IgD-negative memory B cell (primary cell): ENCODE results near the gene ADGRD1. TPM values are rescaled to one million over a fixed set of nuclear protein-coding genes. Genes with fewer than 3 reads are reported as not detected.
A peak's percentile ranks its signal among the peaks of the same experiment; 100 is the strongest.

ENCODE experiments used
- H3K27ac Mint-ChIP-seq, 3 donors: one replicate each; pipeline ENCODE4 v1.8.0; 2020 to 2022; ENCODE audit warnings: mild to moderate bottlenecking in 3 of 3, mixed read lengths in 3 of 3, moderate library complexity in 1 of 3
- H3K27me3 Mint-ChIP-seq: one replicate; pipeline ENCODE4 v1.8.0; 2021; ENCODE audit warnings: mixed read lengths
- H3K36me3 Mint-ChIP-seq: one replicate; pipeline ENCODE4 v1.8.0; 2020; ENCODE audit warnings: mild to moderate bottlenecking, mixed read lengths
- H3K4me1 Mint-ChIP-seq, 3 donors: one replicate each; pipeline ENCODE4 v1.8.0; 2020 to 2022; ENCODE audit warnings: mixed read lengths in 3 of 3, mild to moderate bottlenecking in 1 of 3
- H3K4me3 Mint-ChIP-seq, 4 donors: one replicate each; pipeline ENCODE4 v1.8.0; 2020 to 2022; ENCODE audit warnings: mild to moderate bottlenecking in 4 of 4, mixed read lengths in 4 of 4, moderate library complexity in 3 of 4
- H3K9me3 Mint-ChIP-seq, 3 donors: one replicate each; pipeline ENCODE4 v1.8.0; 2020 to 2021; ENCODE audit warnings: mixed read lengths in 3 of 3, mild to moderate bottlenecking in 1 of 3
- polyA plus RNA-seq: library from polyadenylated mRNA; unstranded; fragments of 300-500 nt; fragmentation: Illumina TruSeq; gene quantifications from one replicate; pipeline ENCODE4 v1.2.3, GENCODE V29; 2021

The ADGRD1 gene
- polyA plus RNA-seq, 1 donor from 2014 or later: 0.50 TPM

DNA sequence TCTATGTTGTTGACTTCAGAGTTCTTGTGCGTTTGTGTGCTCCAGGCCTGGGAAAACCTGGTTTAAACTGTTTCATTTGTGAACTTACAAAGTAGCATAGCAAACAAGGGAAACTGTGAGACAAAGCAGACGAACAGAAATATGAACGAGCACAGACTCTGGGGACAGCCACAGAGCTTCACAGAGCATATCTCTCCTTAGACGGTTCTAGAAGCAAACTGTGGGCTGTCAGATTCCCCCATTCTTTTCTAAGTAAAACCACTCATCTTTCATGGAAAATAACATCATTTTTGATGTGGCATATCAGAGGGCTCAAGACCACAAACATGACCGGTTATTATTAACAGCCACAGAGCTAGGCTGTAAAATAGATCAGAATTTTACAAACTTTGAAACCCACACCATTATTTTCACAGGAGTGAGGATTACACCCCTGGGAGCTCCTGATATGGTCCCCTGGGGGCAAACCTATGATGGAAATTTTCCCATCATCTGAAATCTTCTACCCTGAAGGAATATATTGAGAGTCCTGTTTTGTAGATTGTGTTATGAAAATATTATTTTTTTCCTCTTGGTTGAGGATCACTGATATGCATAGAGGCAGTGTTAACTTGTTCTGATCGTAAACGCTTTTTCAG is 102.0 kb downstream of the ADGRD1 start:
- H3K36me3 Mint-ChIP-seq: no peaks in the 10 kb centered on the region
- no peak overlapping the region for H3K27ac Mint-ChIP-seq
- no peaks in the 10 kb centered on the region for H3K9me3 Mint-ChIP-seq
- no peak overlapping the region for H3K4me3 Mint-ChIP-seq
- peaks cover 14% of the 10 kb centered on the region for H3K27me3 Mint-ChIP-seq
- H3K4me1 Mint-ChIP-seq: no peaks in the 10 kb centered on the region

DNA sequence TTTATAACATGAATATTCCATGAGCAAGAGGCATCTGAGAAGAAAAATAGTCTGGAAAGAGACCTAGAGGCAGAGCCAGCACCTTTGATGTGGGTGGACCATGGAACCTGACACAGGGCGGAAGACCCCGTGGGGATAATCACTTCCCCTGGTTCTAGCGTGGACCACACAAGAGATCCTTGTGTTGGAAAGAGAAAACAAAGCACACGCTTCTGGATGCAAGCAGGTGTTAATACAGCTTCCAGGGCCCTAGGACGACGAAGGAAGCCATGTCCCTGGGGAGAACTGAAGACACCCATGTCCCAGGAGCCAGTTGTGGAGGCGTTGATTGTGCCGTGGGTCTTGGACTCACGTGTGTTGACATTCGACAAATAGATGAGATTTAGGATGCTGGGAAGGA is 102.9 kb downstream of the ADGRD1 start:
- H3K27ac Mint-ChIP-seq: peak overlapping the region in 1 of 3 donors; percentile 55
- H3K27me3 Mint-ChIP-seq: peaks cover 18% of the 10 kb centered on the region
- H3K4me1 Mint-ChIP-seq: no peaks in the 10 kb centered on the region
- no peak overlapping the region for H3K4me3 Mint-ChIP-seq
- H3K9me3 Mint-ChIP-seq: no peaks in the 10 kb centered on the region
- H3K36me3 Mint-ChIP-seq: no peaks in the 10 kb centered on the region

DNA sequence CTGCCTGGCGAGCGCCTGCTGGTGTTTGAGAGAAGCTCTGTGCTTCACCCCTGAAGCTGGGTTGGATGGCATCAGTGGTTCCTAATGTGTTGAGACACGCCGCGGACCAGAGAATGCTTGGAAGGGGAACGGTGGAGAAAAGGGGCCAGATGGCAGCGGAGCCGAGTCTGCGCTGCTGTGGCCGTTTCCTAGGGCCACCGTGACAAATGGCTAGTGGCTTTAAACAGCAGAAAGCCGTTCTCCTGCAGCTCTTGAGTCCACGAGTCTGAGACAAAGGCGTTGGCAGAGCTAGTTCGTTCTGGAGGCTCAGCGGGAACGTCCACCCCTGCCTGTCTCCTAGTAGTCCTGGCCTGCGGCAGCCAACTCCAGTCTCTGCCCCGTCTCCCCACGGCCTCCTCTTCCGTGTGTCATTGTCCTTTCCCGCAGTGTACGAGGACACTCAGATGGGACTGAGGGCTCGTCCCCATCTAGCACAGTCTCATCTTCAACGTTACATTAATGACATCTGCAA is 103.6 kb downstream of the ADGRD1 start:
- no peaks in the 10 kb centered on the region for H3K9me3 Mint-ChIP-seq
- H3K27me3 Mint-ChIP-seq: peaks cover 18% of the 10 kb centered on the region
- no peaks in the 10 kb centered on the region for H3K4me1 Mint-ChIP-seq
- H3K27ac Mint-ChIP-seq: no peak overlapping the region
- H3K36me3 Mint-ChIP-seq: no peaks in the 10 kb centered on the region
- no peak overlapping the region for H3K4me3 Mint-ChIP-seq

DNA sequence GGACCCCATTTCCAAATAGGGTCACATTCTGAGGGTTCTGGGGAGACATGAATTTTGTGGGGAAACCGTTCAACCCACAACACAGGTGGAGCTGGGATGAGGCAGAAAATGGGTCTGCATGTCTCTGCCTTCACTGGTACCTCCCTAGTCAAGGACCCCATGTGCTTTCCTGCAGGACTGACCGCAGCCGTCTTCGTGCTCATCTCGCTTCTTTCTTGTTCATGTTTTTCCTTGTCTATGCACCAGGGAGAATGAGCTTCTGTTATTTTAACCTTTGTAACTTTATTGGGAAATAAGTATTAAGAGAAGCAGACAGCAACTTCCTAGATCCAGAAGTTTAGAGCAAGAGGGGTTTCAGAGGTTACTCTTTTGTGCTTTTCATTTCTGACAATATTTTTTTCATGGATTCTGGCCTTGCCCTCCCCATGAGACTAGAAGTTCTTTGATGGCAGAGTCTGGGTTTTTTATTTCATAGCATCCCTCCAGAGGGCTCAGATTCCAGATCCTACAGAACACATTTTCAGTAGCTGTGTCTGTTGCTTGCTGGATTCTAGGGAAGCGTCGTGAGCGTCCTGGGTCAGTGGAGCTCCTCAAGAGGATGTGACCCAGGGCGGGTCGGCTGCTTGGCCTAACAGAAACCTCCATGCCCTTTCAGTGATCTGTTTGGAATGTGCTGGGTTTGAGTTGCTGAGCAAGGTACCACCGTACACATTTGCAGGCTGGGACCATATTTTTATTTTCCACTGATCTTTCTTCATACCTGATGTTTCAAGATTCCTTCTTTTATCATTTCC is 104.2 kb downstream of the ADGRD1 start:
- no peak overlapping the region for H3K4me3 Mint-ChIP-seq

DNA sequence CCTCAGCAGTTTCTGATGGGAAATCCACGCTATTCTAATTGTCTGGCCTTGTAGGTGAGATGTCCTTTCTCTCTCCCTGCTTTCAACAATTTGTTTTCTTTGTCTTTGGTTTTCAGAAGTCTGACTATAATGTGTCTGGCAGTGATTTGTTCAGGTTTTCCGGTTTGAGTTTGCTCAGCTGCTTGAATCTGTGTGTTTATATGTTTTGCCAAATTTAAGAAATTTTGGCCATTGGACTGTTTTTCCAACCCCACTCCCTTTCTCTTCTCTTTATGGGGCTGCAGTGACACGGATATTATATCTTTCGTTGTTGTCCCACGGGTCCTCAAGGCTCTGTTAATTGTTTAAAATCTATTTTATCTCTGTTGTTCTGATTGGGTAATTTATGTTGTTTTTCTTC is 105.0 kb downstream of the ADGRD1 start:
- Mint-ChIP-seq H3K4me3 (no peak overlapping the region), H3K9me3 (no peaks in the 10 kb centered on the region), H3K27ac (no peak overlapping the region), H3K36me3 (no peaks in the 10 kb centered on the region), H3K4me1 (no peaks in the 10 kb centered on the region), H3K27me3 (peaks cover 22% of the 10 kb centered on the region)

More for the DNA sequence above, 104.2 kb downstream of the ADGRD1 start:
- Mint-ChIP-seq H3K9me3 (no peaks in the 10 kb centered on the region), H3K27ac (no peak overlapping the region), H3K36me3 (no peaks in the 10 kb centered on the region), H3K27me3 (peaks cover 18% of the 10 kb centered on the region), H3K4me1 (no peaks in the 10 kb centered on the region)

DNA sequence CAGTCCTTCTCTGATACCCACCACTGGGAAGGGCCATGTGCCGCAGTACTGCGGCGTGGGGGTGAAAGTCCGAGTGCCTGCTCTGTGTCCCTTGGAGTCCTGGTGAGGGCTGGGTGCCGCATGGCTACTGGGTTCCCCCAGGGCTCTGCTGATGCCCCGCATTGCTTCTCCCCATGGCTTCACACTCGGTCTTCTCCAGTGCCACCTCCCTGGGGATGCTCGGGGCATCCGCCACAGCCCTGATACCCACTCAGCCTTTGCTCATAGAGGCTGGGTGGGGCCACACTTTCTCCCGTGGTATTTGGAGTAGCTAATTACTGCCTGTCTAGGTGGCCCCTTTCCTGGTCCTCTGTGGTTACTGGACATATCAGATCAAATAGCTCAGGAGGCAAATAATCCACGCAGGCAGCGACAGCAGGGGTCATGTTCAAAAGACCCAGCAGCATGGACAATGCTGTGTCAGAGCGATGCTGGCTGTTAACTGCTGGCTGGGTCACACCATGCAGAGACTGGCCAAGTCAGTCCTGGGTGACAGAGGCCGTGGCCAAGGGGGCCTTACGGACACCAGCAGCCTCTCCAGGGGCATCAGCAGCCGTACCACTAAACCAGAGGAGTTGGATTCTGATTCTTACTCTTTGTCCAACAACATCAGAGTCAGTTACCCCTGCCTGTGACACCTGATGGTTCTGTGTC is 106.5 kb downstream of the ADGRD1 start:
- Mint-ChIP-seq H3K4me3 (no peak overlapping the region), H3K27me3 (peaks cover 25% of the 10 kb centered on the region), H3K4me1 (no peaks in the 10 kb centered on the region), H3K9me3 (no peaks in the 10 kb centered on the region), H3K27ac (no peak overlapping the region), H3K36me3 (no peaks in the 10 kb centered on the region)

DNA sequence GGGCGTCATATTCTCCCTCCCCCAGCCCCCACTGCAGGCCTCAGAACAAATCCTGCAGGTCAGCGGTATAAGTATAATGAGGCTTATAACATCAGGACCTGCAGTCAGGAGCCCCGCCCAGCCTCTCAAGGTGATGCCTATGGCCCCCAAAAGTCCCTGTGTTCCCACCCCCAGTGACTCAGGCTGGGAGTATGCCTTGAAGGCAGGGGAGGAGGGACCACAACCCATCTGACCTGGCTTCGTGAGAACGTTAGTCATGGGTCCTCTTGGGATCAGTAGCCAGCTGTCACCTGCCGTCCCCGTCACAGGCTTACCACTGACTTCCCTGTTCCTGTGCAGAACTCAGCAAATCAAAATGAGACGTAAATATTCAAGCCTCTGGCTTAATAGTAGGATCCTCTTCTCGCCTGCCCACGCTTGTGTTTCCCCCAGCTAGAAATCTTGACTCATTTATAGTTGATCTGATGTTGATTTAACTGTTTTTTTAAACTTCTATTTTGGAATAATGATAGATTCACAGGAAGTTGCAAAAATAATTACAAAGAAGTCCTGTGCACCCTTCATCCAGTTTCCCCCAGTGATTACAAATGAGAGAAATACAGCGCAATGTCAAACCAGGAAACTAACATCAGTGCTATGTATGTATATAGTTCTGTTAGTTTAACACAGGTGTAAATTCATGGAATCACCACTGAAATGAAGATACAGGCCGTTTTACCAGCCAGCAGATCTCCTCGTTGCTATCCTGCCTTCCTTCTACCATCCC is 107.5 kb downstream of the ADGRD1 start:
- Mint-ChIP-seq H3K36me3 (no peaks in the 10 kb centered on the region), H3K4me3 (no peak overlapping the region), H3K9me3 (no peaks in the 10 kb centered on the region), H3K27ac (no peak overlapping the region), H3K4me1 (no peaks in the 10 kb centered on the region), H3K27me3 (peaks cover 23% of the 10 kb centered on the region)

DNA sequence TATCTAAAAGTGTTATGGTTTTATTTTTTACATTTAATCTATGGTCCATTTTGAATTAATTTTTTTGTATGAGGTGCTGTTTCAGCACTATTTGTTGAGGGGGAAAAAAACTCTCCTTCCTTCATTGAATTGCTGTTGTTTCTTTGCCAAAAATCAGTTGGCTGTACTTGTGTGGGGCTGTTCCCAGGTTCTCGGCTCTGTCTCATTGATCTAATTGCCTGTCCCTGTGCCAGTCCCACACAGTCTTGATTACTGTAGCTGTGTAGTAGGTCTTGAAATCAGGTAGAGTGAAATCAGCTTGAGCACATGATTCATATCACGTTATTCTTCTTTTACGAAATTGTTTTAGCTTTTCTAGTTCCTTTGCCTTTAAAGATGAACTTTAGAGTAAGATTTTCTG is 109.7 kb downstream of the ADGRD1 start:
- no peak overlapping the region for H3K27ac Mint-ChIP-seq
- H3K36me3 Mint-ChIP-seq: no peaks in the 10 kb centered on the region
- no peak overlapping the region for H3K4me3 Mint-ChIP-seq
- H3K4me1 Mint-ChIP-seq: no peaks in the 10 kb centered on the region
- no peaks in the 10 kb centered on the region for H3K9me3 Mint-ChIP-seq
- H3K27me3 Mint-ChIP-seq: peaks cover 20% of the 10 kb centered on the region

DNA sequence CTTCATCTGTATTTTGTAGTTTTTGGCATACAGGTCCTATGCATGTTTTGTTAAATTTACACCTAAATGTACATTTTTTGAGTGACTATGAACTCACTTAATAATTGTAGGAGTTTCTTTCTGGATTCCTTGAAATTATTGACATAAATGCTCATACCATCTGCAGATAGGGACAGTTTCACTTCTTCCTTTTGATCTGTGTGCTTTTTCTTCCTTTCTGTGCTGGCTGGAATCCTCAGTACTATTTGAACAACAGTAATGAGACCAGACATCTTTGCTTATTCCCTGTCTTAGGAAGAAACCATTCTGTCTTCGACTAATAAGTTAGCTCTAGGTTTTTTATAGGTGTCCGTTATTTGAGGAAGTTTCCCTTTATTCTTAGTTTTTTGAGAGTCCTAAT is 110.3 kb downstream of the ADGRD1 start:
- no peaks in the 10 kb centered on the region for H3K4me1 Mint-ChIP-seq
- peaks cover 15% of the 10 kb centered on the region for H3K27me3 Mint-ChIP-seq
- H3K27ac Mint-ChIP-seq: no peak overlapping the region
- H3K9me3 Mint-ChIP-seq: no peaks in the 10 kb centered on the region
- no peaks in the 10 kb centered on the region for H3K36me3 Mint-ChIP-seq
- H3K4me3 Mint-ChIP-seq: no peak overlapping the region

DNA sequence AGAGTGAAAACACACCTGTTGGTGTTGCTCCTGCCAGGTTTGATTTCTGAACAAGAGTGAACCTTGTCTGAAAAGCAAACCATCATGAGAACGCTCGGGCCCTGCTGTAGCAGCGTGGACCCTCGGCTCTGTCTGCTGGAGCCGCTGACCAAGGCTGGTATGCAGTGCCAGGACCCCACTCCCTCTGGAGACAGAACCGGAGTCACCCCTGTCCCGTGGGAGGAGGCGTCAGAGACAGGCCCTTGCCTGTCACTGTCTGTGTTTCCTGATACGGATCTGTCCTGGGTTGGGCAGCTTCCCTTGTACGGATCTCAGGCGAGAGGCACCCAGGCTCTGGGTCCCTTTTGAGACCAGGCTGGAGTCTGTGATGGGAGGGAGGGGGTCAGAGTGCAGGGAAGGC is 111.6 kb downstream of the ADGRD1 start:
- H3K27ac Mint-ChIP-seq: no peak overlapping the region
- H3K4me3 Mint-ChIP-seq: no peak overlapping the region
- H3K4me1 Mint-ChIP-seq: no peaks in the 10 kb centered on the region
- H3K9me3 Mint-ChIP-seq: no peaks in the 10 kb centered on the region
- peaks cover 14% of the 10 kb centered on the region for H3K27me3 Mint-ChIP-seq
- no peaks in the 10 kb centered on the region for H3K36me3 Mint-ChIP-seq

DNA sequence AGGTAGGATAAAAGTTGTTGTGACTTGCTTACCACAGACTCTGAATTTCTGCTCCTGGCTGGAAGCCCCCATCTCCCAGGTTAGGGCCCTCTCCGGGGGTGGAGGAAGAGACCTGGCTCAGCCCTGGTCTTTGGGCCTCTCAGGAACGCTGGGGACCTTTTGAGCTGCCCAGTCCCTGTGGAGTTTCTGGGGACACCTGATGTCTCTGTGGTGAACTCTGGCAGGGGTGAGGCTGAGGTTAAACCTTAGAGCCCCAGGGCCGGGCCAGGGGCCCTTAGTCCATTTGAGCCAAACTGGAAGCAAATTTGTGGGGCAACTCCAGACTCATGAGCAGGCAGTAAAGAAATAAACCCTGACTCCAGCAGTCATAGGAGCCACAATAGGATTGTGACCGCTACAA is 112.1 kb downstream of the ADGRD1 start:
- Mint-ChIP-seq H3K27ac (no peak overlapping the region), H3K36me3 (no peaks in the 10 kb centered on the region)

DNA sequence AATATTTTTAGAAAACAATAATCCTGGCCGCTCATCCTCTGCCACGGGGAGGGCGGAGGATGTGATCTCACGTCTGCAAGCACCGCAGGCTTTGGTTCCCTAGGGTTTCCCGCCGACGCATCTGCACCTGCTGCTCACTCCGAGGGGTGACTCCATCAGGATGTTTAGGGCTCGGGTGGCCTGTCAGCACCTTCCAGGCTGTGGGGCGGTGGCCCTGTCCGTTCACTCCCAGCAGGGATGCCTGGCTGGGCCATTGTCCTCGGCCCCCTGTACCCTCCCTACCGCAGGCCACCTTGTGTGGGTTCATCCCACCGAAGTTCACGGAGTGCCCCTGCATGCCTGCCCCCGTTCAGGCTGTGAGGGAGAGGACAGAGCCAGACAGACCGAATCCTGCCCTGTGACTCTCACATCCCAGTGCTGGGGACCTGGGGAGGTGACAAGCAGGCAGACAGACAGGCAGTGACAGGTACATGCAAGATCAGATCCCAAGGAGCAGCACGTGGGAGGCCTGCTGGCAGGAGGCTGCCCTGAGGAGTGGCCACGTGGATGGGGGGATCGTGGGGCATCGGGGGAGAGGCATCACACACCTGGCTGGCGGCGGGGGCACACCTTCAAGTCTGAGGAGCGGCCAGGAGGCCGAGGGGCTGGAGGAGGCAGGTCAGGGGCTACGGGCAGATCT is 112.6 kb downstream of the ADGRD1 start:
- no peak overlapping the region for H3K27ac Mint-ChIP-seq
- H3K9me3 Mint-ChIP-seq: no peaks in the 10 kb centered on the region
- H3K27me3 Mint-ChIP-seq: peaks cover 12% of the 10 kb centered on the region
- H3K4me3 Mint-ChIP-seq: no peak overlapping the region
- H3K36me3 Mint-ChIP-seq: no peaks in the 10 kb centered on the region
- no peaks in the 10 kb centered on the region for H3K4me1 Mint-ChIP-seq

More for the DNA sequence above, 112.1 kb downstream of the ADGRD1 start:
- Mint-ChIP-seq H3K27me3 (peaks cover 14% of the 10 kb centered on the region), H3K4me1 (no peaks in the 10 kb centered on the region), H3K4me3 (no peak overlapping the region), H3K9me3 (no peaks in the 10 kb centered on the region)

DNA sequence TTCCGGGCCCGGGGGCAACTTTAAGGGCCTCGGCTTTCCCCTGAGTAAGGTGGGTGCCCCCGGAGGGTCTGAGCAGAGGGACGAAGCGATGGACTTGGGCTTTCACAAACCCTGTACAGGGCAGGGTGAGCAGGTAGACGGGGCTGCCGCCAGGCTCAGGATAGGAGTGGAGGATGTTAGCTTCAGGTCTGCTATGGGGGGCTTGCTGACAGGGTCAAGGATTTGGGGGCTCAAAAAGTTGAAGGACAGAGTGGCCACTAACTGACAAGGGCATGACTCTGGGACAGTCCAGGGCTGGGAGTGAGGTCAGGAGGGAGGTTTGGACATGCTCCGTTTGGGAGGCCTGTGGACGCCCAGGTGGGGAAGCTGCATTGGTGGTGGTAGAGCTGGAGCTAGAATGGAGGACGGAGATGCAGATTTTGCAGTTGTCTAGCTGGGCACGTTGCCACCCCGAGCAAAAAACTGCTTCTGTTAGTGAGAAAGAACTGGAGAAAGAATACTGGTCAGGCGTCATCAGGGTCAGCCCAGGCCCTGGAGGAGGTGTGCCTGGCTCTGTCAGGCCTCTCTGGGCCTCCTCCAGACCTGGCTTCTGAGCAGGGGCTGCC is 113.3 kb downstream of the ADGRD1 start:
- H3K4me3 Mint-ChIP-seq: no peak overlapping the region
- no peaks in the 10 kb centered on the region for H3K4me1 Mint-ChIP-seq
- H3K27me3 Mint-ChIP-seq: peaks cover 10% of the 10 kb centered on the region
- H3K27ac Mint-ChIP-seq: no peak overlapping the region
- no peaks in the 10 kb centered on the region for H3K36me3 Mint-ChIP-seq
- H3K9me3 Mint-ChIP-seq: no peaks in the 10 kb centered on the region
